K562 (cell line): ENCODE data around the gene TTC4. TPM values are rescaled to one million over a fixed set of nuclear protein-coding genes. Genes with fewer than 3 reads are reported as not detected.

Experiments
- CAMTA2 ChIP-seq: fragments of 250-450 bp; sonication (Bioruptor Pico); conservative IDR thresholded peaks from 2 replicates; pipeline ENCODE4 v1.5.1; 2022
- CC2D1A ChIP-seq: fragments of 450-650 bp; IDR thresholded peaks from 2 replicates; pipeline ENCODE4 v1.6.1; 2017; ENCODE audit warnings: mild to moderate bottlenecking
- GABPA ChIP-seq: fragments of 200-800 bp; sonication (Bioruptor generic); conservative IDR thresholded peaks from 2 replicates; pipeline ENCODE4 v1.6.1; 2016; ENCODE audit warnings: low read depth, missing genetic modification characterization, missing compliant biosample characterization
- NCOA1 ChIP-seq: fragments of 450-650 bp; IDR thresholded peaks from 2 replicates; pipeline ENCODE4 v1.6.1; 2016; ENCODE audit warnings: low read depth
- NR4A1 ChIP-seq, 2 experiments: fragments of 250-450 bp in 1 of 2; fragments of 450-650 bp in 1 of 2; sonication (Bioruptor Pico) in 1 of 2; IDR thresholded peaks; 2 replicates each; pipeline versions ENCODE4 v1.4.0 to v1.6.1; 2016 to 2020; ENCODE audit warnings: mild to moderate bottlenecking in 2 of 2, missing compliant biosample characterization in 1 of 2, missing genetic modification characterization in 1 of 2, moderate library complexity in 1 of 2
- PURB ChIP-seq: sonication (generic); formaldehyde crosslinking; IDR thresholded peaks from 2 replicates; pipeline ENCODE4 v1.9.0; 2021; ENCODE audit warnings: low read depth, mild to moderate bottlenecking, missing genetic modification reagents
- SMAD2 ChIP-seq: fragments of 150-350 bp; IDR thresholded peaks from 2 replicates; pipeline ENCODE4 v1.6.1; 2014; ENCODE audit warnings: low read depth, mild to moderate bottlenecking, low read length
- TSC22D4 ChIP-seq: fragments of 450-650 bp; IDR thresholded peaks from 2 replicates; pipeline ENCODE4 v1.6.1; 2016; ENCODE audit warnings: missing genetic modification characterization, missing biosample characterization, control low read depth
- ZC3H11A ChIP-seq: IDR thresholded peaks from 2 replicates; pipeline ENCODE4 v1.6.1; 2012; ENCODE audit warnings: low read depth, low read length, improper control_type of control experiment
- ZNF12 ChIP-seq: sonication (generic); formaldehyde crosslinking; IDR thresholded peaks from 2 replicates; pipeline ENCODE4 v1.4.0; 2020; ENCODE audit warnings: mild to moderate bottlenecking, missing genetic modification reagents
- ZNF384 ChIP-seq: IDR thresholded peaks from 2 replicates; pipeline ENCODE4 v1.6.1; 2012; ENCODE audit warnings: low read depth, low read length, improper control_type of control experiment
- ZNF41 ChIP-seq: fragments of 250-450 bp; sonication (Bioruptor Pico); conservative IDR thresholded peaks from 2 replicates; pipeline ENCODE4 v1.4.0; 2020; ENCODE audit warnings: mild to moderate bottlenecking
- polyA plus RNA-seq, 8 experiments: library from polyadenylated mRNA; depleted of rRNA in 4 of 8; stranded (reverse) in 5 of 8; unstranded in 3 of 8; fragments of >200 nt; fragmentation: Nextera tagmentation in 2 of 8; fragmentation: Illumina TruSeq in 1 of 8; extraction: Ambion mirVana in 2 of 8; extraction: Trizol in 1 of 8; gene quantifications; 2 replicates each; pipeline versions ENCODE4 v1.2.1 to v1.2.3, GENCODE V29; 2011 to 2014; ENCODE audit warnings: inconsistent platforms in 1 of 8, missing spikeins in 1 of 8
- total RNA-seq, 7 experiments: library from RNA; depleted of rRNA in 6 of 7; stranded (reverse); fragments of >200 nt in 6 of 7; fragmentation: Illumina TruSeq in 2 of 7; extraction: Trizol in 2 of 7; gene quantifications; 2 replicates each; pipeline versions ENCODE4 v1.2.1 to v1.2.3, GENCODE V29; 2011 to 2021; ENCODE audit warnings: low replicate concordance in 1 of 7
- TF ChIP-seq, protein P1 (sequence below), 2 experiments: fragments of 200-800 bp in 1 of 2; sonication (Bioruptor generic) in 1 of 2; sonication (generic) in 1 of 2; formaldehyde crosslinking in 1 of 2; IDR thresholded peaks in 1 of 2; conservative IDR thresholded peaks in 1 of 2; 2 replicates each; pipeline versions ENCODE4 v1.5.0 to v1.6.1; 2016 to 2020; ENCODE audit warnings: missing compliant biosample characterization in 1 of 2, missing genetic modification characterization in 1 of 2, missing genetic modification reagents in 1 of 2
- TF ChIP-seq, protein P2 (sequence below), 2 experiments: fragments of 450-650 bp; conservative IDR thresholded peaks; 2 replicates each; pipeline ENCODE4 v1.6.1; 2017; ENCODE audit warnings: mild to moderate bottlenecking in 2 of 2, moderate library complexity in 2 of 2
- TF ChIP-seq, protein P3 (sequence below): fragments of 450-650 bp; IDR thresholded peaks from 2 replicates; pipeline ENCODE4 v1.6.1; 2016; ENCODE audit warnings: borderline replicate concordance
- TF ChIP-seq, protein P4 (sequence below): fragments of 150-350 bp; IDR thresholded peaks from 2 replicates; pipeline ENCODE4 v1.6.1; 2014; ENCODE audit warnings: low read depth, mild to moderate bottlenecking, low read length, borderline replicate concordance

The TTC4 gene
- total and polyA plus RNA-seq, 9 of the 15 experiments (the other 6 are each of a cell fraction or from before 2014, with no cell fraction given): 36.3 to 111 (median 54.1) TPM

DNA sequence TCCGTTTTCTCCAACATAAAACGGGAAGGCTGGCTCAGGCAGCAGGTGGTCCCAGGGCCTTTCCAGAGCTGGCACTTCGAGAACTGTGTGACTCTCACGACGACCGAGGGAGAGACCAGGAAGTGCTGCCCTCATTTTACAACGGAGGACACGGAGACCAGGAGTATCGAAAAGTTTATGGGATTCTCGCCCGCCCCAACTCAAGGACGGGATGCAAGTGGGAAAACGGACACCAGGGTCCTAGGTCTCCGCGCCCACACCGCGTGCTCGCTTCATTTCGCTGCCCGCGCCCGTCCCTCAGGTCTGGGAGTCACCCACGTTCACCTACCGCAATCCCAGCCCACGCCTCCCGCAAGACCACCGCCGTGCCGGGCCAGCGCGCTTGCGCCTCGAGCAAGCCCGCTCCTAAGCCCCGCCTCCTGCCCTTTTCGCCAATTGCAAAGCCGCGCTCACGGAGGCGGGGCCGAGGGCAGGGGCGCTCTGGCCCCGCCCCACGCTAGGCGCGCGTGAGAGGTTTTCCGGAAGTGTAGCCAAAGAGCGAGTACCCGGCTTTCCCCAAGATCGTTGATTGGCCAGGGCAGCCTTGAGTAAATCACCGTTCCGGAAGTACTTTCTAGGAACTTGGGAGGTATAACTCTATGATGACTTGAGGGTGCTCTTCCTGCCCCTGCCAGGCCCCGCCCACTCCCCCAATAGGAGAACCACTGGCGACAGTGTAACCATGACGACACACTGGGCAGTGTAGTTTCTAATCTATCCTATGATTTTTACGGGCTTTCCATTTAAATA lies 48.7 kb downstream of the TTC4 start, which contains the start of gene PARS2 (continued):
- TF ChIP-seq, protein P1, sequence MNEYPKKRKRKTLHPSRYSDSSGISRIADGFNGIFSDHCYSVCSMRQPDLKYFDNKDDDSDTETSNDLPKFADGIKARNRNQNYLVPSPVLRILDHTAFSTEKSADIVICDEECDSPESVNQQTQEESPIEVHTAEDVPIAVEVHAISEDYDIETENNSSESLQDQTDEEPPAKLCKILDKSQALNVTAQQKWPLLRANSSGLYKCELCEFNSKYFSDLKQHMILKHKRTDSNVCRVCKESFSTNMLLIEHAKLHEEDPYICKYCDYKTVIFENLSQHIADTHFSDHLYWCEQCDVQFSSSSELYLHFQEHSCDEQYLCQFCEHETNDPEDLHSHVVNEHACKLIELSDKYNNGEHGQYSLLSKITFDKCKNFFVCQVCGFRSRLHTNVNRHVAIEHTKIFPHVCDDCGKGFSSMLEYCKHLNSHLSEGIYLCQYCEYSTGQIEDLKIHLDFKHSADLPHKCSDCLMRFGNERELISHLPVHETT (CRISPR knock-in tag; conservative IDR thresholded peaks at IDR 0.05 in 1 of 2, IDR thresholded peaks at IDR 0.05 in 1 of 2): no peak
- no peak for TF ChIP-seq ZNF41 (CRISPR knock-in tag)
- TF ChIP-seq GABPA (tag): peak; percentile 98
- TF ChIP-seq NR4A1 (CRISPR knock-in tag; IDR thresholded peaks at IDR 0.05): peak; percentile 76; the same call in 1 of the 2 replicates
- TF ChIP-seq NR4A1 (tag; IDR thresholded peaks at IDR 0.05): no peak
- TF ChIP-seq CAMTA2: 0 out of 2 replicates have a peak, but pooled peaks have one; percentile 29
- TF ChIP-seq NCOA1: no peak
- no peak for TF ChIP-seq PURB (CRISPR knock-in tag)
- TF ChIP-seq, protein P2, sequence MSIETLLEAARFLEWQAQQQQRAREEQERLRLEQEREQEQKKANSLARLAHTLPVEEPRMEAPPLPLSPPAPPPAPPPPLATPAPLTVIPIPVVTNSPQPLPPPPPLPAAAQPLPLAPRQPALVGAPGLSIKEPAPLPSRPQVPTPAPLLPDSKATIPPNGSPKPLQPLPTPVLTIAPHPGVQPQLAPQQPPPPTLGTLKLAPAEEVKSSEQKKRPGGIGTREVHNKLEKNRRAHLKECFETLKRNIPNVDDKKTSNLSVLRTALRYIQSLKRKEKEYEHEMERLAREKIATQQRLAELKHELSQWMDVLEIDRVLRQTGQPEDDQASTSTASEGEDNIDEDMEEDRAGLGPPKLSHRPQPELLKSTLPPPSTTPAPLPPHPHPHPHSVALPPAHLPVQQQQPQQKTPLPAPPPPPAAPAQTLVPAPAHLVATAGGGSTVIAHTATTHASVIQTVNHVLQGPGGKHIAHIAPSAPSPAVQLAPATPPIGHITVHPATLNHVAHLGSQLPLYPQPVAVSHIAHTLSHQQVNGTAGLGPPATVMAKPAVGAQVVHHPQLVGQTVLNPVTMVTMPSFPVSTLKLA (conservative IDR thresholded peaks at IDR 0.05): peak; percentile 84 to 91
- TF ChIP-seq CC2D1A: no peak
- TF ChIP-seq, protein P3, sequence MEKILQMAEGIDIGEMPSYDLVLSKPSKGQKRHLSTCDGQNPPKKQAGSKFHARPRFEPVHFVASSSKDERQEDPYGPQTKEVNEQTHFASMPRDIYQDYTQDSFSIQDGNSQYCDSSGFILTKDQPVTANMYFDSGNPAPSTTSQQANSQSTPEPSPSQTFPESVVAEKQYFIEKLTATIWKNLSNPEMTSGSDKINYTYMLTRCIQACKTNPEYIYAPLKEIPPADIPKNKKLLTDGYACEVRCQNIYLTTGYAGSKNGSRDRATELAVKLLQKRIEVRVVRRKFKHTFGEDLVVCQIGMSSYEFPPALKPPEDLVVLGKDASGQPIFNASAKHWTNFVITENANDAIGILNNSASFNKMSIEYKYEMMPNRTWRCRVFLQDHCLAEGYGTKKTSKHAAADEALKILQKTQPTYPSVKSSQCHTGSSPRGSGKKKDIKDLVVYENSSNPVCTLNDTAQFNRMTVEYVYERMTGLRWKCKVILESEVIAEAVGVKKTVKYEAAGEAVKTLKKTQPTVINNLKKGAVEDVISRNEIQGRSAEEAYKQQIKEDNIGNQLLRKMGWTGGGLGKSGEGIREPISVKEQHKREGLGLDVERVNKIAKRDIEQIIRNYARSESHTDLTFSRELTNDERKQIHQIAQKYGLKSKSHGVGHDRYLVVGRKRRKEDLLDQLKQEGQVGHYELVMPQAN: peak; percentile 82; the same call in 1 of the 2 replicates
- no peak for TF ChIP-seq TSC22D4 (tag)
- no peak for TF ChIP-seq ZNF12
- peak; percentile 33; the same call in 1 of the 2 replicates for TF ChIP-seq ZC3H11A
- no peak for TF ChIP-seq SMAD2
- TF ChIP-seq, protein P4, sequence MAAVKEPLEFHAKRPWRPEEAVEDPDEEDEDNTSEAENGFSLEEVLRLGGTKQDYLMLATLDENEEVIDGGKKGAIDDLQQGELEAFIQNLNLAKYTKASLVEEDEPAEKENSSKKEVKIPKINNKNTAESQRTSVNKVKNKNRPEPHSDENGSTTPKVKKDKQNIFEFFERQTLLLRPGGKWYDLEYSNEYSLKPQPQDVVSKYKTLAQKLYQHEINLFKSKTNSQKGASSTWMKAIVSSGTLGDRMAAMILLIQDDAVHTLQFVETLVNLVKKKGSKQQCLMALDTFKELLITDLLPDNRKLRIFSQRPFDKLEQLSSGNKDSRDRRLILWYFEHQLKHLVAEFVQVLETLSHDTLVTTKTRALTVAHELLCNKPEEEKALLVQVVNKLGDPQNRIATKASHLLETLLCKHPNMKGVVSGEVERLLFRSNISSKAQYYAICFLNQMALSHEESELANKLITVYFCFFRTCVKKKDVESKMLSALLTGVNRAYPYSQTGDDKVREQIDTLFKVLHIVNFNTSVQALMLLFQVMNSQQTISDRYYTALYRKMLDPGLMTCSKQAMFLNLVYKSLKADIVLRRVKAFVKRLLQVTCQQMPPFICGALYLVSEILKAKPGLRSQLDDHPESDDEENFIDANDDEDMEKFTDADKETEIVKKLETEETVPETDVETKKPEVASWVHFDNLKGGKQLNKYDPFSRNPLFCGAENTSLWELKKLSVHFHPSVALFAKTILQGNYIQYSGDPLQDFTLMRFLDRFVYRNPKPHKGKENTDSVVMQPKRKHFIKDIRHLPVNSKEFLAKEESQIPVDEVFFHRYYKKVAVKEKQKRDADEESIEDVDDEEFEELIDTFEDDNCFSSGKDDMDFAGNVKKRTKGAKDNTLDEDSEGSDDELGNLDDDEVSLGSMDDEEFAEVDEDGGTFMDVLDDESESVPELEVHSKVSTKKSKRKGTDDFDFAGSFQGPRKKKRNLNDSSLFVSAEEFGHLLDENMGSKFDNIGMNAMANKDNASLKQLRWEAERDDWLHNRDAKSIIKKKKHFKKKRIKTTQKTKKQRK: no peak
- TF ChIP-seq ZNF384: no peak
